Keratinocyte (primary cell): ENCODE measurements around the gene EIF3J.

Experiments
- EZH2 ChIP-seq: IDR thresholded peaks from one replicate; pipeline ENCODE4 v1.6.1; 2012; ENCODE audit warnings: inconsistent platforms, mild to moderate bottlenecking, low read length, moderate library complexity
- TF ChIP-seq, protein P1 (sequence below), 3 experiments: IDR thresholded peaks in 1 of 3; conservative IDR thresholded peaks in 1 of 3; optimal IDR thresholded peaks in 1 of 3; 2 replicates in 2 of 3; 3 replicates in 1 of 3; pipeline versions ENCODE3 to v1.5.1; 2011; ENCODE audit warnings: low read length in 3 of 3, mild to moderate bottlenecking in 3 of 3, moderate library complexity in 2 of 3, control low read depth in 1 of 3, inconsistent platforms in 1 of 3; ENCODE audit not compliant: insufficient read depth in 2 of 3; ENCODE audit errors: extremely low read depth in 1 of 3

DNA sequence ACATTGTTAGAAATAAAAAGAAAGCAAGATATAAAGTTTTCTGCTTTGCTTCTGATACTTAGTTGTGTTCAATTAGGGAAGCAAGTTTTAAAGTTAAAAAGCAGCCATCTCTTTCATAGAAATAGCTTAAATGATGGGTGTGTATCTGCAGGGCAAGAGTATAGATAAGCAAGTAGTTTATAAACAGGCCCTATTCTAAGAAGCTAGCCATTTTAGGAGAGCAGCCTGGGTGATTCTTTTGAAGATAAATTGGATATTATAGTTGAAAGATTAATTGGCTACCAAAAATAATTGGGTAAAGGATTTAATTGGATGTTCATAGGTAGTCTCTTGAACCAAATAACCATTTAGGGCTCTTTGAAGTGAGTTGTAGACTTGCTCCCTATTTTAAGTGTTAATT, 5.6 kb downstream of the EIF3J start:
- TF ChIP-seq, protein P1, sequence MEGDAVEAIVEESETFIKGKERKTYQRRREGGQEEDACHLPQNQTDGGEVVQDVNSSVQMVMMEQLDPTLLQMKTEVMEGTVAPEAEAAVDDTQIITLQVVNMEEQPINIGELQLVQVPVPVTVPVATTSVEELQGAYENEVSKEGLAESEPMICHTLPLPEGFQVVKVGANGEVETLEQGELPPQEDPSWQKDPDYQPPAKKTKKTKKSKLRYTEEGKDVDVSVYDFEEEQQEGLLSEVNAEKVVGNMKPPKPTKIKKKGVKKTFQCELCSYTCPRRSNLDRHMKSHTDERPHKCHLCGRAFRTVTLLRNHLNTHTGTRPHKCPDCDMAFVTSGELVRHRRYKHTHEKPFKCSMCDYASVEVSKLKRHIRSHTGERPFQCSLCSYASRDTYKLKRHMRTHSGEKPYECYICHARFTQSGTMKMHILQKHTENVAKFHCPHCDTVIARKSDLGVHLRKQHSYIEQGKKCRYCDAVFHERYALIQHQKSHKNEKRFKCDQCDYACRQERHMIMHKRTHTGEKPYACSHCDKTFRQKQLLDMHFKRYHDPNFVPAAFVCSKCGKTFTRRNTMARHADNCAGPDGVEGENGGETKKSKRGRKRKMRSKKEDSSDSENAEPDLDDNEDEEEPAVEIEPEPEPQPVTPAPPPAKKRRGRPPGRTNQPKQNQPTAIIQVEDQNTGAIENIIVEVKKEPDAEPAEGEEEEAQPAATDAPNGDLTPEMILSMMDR (optimal IDR thresholded peaks at IDR 0.05 in 1 of 3, IDR thresholded peaks at IDR 0.05 in 1 of 3, conservative IDR thresholded peaks at IDR 0.05 in 1 of 3; ENCODE audit: extremely low read depth in 1 of 3, insufficient read depth in 2 of 3, low read length in 3 of 3): no peak
- no peak for TF ChIP-seq EZH2
